ENCODE data around the gene GNG2. TPM values are rescaled to one million over a fixed set of nuclear protein-coding genes. Genes with fewer than 3 reads are reported as not detected.

Gene GNG2
- total and polyA plus RNA-seq, 10 donors, result 23.6 to 180 (median 99.1) TPM

- Histone ChIP-seq H3K4me1 (peaks cover 0 to 29% (median 7%) of the 10 kb centered on the region in 6 donors), H3K27me3 (replicated peaks in 1 of 7) (no peaks in the 10 kb centered on the region), H3K9me3 (no peaks in the 10 kb centered on the region), H3K4me3 (no peak overlapping the region), H3K36me3 (peaks cover 0 to 63% (median 5%) of the 10 kb centered on the region in 6 donors), H3K27ac (no peak overlapping the region)
- DNase-seq, result no peak
- 89 to 93% (median 90%) methylated on average over 2 of the region's 2 CpGs for WGBS, 5 donors
- TF ChIP-seq POLR2A (IDR thresholded peaks at IDR 0.05), result no peak
- TF ChIP-seq, protein P1, sequence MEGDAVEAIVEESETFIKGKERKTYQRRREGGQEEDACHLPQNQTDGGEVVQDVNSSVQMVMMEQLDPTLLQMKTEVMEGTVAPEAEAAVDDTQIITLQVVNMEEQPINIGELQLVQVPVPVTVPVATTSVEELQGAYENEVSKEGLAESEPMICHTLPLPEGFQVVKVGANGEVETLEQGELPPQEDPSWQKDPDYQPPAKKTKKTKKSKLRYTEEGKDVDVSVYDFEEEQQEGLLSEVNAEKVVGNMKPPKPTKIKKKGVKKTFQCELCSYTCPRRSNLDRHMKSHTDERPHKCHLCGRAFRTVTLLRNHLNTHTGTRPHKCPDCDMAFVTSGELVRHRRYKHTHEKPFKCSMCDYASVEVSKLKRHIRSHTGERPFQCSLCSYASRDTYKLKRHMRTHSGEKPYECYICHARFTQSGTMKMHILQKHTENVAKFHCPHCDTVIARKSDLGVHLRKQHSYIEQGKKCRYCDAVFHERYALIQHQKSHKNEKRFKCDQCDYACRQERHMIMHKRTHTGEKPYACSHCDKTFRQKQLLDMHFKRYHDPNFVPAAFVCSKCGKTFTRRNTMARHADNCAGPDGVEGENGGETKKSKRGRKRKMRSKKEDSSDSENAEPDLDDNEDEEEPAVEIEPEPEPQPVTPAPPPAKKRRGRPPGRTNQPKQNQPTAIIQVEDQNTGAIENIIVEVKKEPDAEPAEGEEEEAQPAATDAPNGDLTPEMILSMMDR (IDR thresholded peaks at IDR 0.05 in 8 of 11, conservative IDR thresholded peaks at IDR 0.05 in 3 of 11), result no peak
- no peak for TF ChIP-seq POLR2AphosphoS5 (IDR thresholded peaks at IDR 0.05)
- intact Hi-C loops (cut with DNase I; ENCODE audit: low total_unique reads), result loop anchor here (10.0 kb wide), 1 partner anchor 103 kb away; the partner anchor contains the start of gene GNG2
These were observed 107.1 kb downstream of the GNG2 start for GRCh38 chr14:51967521-51967920.

GRCh38 chr14:51969852-51970540 lies 109.6 kb downstream of the GNG2 start:
- Histone ChIP-seq H3K27ac (no peak overlapping the region), H3K9me3 (no peaks in the 10 kb centered on the region), H3K27me3 (replicated peaks in 1 of 7) (no peaks in the 10 kb centered on the region), H3K4me3 (no peak overlapping the region), H3K4me1 (peaks cover 0 to 14% (median 0%) of the 10 kb centered on the region in 6 donors), H3K36me3 (peaks cover 0 to 57% (median 2%) of the 10 kb centered on the region in 6 donors)
- intact Hi-C loops (cut with DNase I; ENCODE audit: low total_unique reads), result loop anchor here (10.0 kb wide), 1 partner anchor 105 kb away; the partner anchor contains the start of gene GNG2
- no peak for DNase-seq
- 65 to 80% (median 72%) methylated on average over 5 to 6 of the region's 6 CpGs for WGBS, 5 donors
- no peak for TF ChIP-seq POLR2AphosphoS5 (IDR thresholded peaks at IDR 0.05)
- TF ChIP-seq, protein P1 (IDR thresholded peaks at IDR 0.05 in 8 of 11, conservative IDR thresholded peaks at IDR 0.05 in 3 of 11), result no peak
- TF ChIP-seq POLR2A (IDR thresholded peaks at IDR 0.05), result no peak

DNA sequence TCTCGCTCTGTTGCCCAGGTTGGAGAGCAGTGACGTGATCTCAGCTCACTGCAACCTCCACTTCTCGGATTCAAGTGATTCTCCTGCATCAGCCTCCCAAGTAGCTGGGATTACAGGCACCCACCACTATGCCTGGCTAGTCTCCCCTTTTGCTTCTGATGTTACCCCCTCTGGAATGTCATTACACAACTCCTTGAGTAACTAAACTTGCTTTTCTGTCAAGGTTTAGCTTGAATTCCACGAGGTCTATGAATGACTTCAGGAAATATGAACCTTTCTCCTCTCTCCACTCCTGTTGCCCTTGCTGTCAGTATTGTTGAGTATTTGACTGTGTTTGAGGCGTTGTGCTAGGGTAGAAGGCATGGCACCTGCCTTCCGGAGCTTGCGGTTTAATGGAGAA lies 112.2 kb downstream of the GNG2 start:
- TF ChIP-seq POLR2AphosphoS5 (IDR thresholded peaks at IDR 0.05) (no peak), POLR2A (IDR thresholded peaks at IDR 0.05) (no peak)
- TF ChIP-seq, protein P1 (IDR thresholded peaks at IDR 0.05 in 8 of 11, conservative IDR thresholded peaks at IDR 0.05 in 3 of 11), result no peak
- DNase-seq, result no peak
- Histone ChIP-seq H3K4me1 (peaks cover 0 to 14% (median 0%) of the 10 kb centered on the region in 6 donors), H3K36me3 (peaks cover 0 to 34% (median 0%) of the 10 kb centered on the region in 6 donors), H3K4me3 (no peak overlapping the region), H3K27ac (no peak overlapping the region), H3K27me3 (replicated peaks in 1 of 7) (no peaks in the 10 kb centered on the region), H3K9me3 (no peaks in the 10 kb centered on the region)
- WGBS, 5 donors, result 92 to 96% (median 94%) methylated on average over 7 of the region's 7 CpGs
- intact Hi-C loops (cut with DNase I; ENCODE audit: low total_unique reads), result no loop called here

DNA sequence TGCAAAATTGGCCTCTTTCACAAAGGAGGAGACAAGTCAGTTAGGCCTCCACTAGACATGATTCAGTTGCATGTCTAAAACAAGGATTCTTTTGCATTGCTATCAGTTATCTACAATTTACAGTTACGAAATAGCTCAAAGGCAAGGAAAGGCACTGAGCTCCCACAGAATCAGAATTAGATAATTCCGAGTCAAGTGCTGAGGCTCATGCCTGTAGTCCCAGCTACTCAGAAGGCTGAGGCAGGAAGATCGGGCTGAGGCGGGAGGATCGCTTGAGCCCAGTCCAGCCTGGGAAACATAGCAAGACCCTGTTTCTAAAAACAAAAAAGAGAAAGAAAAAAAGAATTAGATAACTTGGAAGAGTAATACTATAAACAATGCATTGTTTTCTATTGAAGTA lies 116.7 kb downstream of the GNG2 start:
- Histone ChIP-seq H3K4me3 (no peak overlapping the region), H3K36me3 (no peaks in the 10 kb centered on the region), H3K27ac (no peak overlapping the region), H3K9me3 (no peaks in the 10 kb centered on the region), H3K27me3 (replicated peaks in 1 of 7) (no peaks in the 10 kb centered on the region), H3K4me1 (peaks cover 5 to 14% (median 7%) of the 10 kb centered on the region in 6 donors)
- intact Hi-C loops (cut with DNase I; ENCODE audit: low total_unique reads), result no loop called here
- no peak for TF ChIP-seq POLR2AphosphoS5 (IDR thresholded peaks at IDR 0.05)
- no peak for TF ChIP-seq POLR2A (IDR thresholded peaks at IDR 0.05)
- TF ChIP-seq, protein P1 (IDR thresholded peaks at IDR 0.05 in 8 of 11, conservative IDR thresholded peaks at IDR 0.05 in 3 of 11), result no peak
- no peak for DNase-seq
- 93 to 98% (median 96%) methylated on average over 5 of the region's 5 CpGs for WGBS, 5 donors
